Activated CD4-positive, alpha-beta T cell treated with anti-CD3 and anti-CD28 coated beads, Interleukin-2, amount 50 U/mL, for 1 hour (primary cell): Measurements from ENCODE around the gene AMIGO1.

Experiments used
- DNase-seq: peaks from one replicate; pipeline ENCODE4 v3.0.0-alpha.2; 2020

The AMIGO1 gene

GRCh38 chr1:109501644-109502363 is 7.7 kb downstream of the AMIGO1 start:
- DNase-seq, result no peak

GRCh38 chr1:109500941-109501381 is 8.6 kb downstream of the AMIGO1 start:
- DNase-seq, result no peak

- DNase-seq, result peak; percentile 65
Measured at GRCh38 chr1:109499661-109500536, 9.6 kb downstream of the AMIGO1 start.

GRCh38 chr1:109499081-109499480 is 10.4 kb downstream of the AMIGO1 start:
- no peak for DNase-seq

- peak; percentile 30 for DNase-seq
Measured at GRCh38 chr1:109498161-109498801, 11.2 kb downstream of the AMIGO1 start.

- no peak for DNase-seq
Measured at GRCh38 chr1:109497449-109498160, 11.9 kb downstream of the AMIGO1 start.

GRCh38 chr1:109495738-109496137 is 13.8 kb downstream of the AMIGO1 start:
- DNase-seq, result no peak

GRCh38 chr1:109493805-109494539 is 15.6 kb downstream of the AMIGO1 start, which contains the start of gene CYB561D1:
Gene CYB561D1, plus strand, starts transcription at chr1:109494094. Its CDS starts 46 bp downstream, at chr1:109494140.
- DNase-seq, result peak; percentile 87

- DNase-seq, result no peak
Measured at GRCh38 chr1:109493227-109493626, 16.3 kb downstream of the AMIGO1 start.

GRCh38 chr1:109492779-109493178 is 16.7 kb downstream of the AMIGO1 start:
- no peak for DNase-seq

GRCh38 chr1:109491372-109491771 is 18.2 kb downstream of the AMIGO1 start:
- no peak for DNase-seq

GRCh38 chr1:109490934-109491302 is 18.6 kb downstream of the AMIGO1 start:
- DNase-seq, result no peak

GRCh38 chr1:109490029-109490933 is 19.2 kb downstream of the AMIGO1 start:
- DNase-seq, result peak; percentile 76

- DNase-seq, result no peak
Measured at GRCh38 chr1:109488696-109489095, 20.8 kb downstream of the AMIGO1 start.

- no peak for DNase-seq
Measured at GRCh38 chr1:109488201-109488600, 21.3 kb downstream of the AMIGO1 start.

GRCh38 chr1:109487261-109487660 is 22.3 kb downstream of the AMIGO1 start:
- DNase-seq, result no peak

GRCh38 chr1:109485001-109485400 is 24.5 kb downstream of the AMIGO1 start:
- no peak for DNase-seq

GRCh38 chr1:109484519-109484975 is 25.0 kb downstream of the AMIGO1 start:
- DNase-seq, result no peak

GRCh38 chr1:109483672-109484518 is 25.6 kb downstream of the AMIGO1 start, which contains the start of gene ATXN7L2:
Gene ATXN7L2, plus strand, starts transcription at chr1:109483905. Its CDS starts 49 bp downstream, at chr1:109483954.
- DNase-seq, result peak; percentile 89
